Astrocyte (in vitro differentiated cells and primary cell): ENCODE results near the gene CNKSR3.

Experiments used
- EZH2 ChIP-seq: IDR thresholded peaks from 2 replicates; pipeline ENCODE4 v1.6.1; 2012; ENCODE audit warnings: mild to moderate bottlenecking, low read length, inconsistent platforms; ENCODE audit not compliant: insufficient read depth
- TF ChIP-seq, protein P1 (sequence below): IDR thresholded peaks from 2 replicates; pipeline ENCODE4 v1.5.1; 2011; ENCODE audit warnings: low read depth, mild to moderate bottlenecking, inconsistent platforms, low read length, moderate library complexity; ENCODE audit not compliant: insufficient read depth

DNA sequence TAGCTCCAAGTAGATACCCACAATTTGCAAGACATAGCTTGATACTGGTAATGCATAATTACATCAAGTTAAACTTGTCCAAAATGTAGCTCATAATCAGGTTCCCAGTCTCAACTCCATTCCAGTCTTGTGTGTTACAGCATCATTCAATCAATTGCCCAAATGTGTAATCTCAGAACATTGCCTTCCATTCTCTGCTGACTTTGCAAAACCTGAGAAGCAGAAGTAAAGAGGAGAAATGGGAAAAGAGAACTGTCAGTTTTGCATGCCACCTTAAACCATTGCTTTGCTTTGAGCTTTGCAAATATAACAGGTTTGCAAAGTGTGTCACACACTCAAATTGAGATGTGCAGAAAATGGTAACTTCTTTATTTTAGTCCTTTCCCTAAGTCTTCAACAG is 40.3 kb upstream of the CNKSR3 start:
- TF ChIP-seq, protein P1, sequence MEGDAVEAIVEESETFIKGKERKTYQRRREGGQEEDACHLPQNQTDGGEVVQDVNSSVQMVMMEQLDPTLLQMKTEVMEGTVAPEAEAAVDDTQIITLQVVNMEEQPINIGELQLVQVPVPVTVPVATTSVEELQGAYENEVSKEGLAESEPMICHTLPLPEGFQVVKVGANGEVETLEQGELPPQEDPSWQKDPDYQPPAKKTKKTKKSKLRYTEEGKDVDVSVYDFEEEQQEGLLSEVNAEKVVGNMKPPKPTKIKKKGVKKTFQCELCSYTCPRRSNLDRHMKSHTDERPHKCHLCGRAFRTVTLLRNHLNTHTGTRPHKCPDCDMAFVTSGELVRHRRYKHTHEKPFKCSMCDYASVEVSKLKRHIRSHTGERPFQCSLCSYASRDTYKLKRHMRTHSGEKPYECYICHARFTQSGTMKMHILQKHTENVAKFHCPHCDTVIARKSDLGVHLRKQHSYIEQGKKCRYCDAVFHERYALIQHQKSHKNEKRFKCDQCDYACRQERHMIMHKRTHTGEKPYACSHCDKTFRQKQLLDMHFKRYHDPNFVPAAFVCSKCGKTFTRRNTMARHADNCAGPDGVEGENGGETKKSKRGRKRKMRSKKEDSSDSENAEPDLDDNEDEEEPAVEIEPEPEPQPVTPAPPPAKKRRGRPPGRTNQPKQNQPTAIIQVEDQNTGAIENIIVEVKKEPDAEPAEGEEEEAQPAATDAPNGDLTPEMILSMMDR, result no peak
- no peak for TF ChIP-seq EZH2
